ENCODE data around the gene ACAA1. TPM values are rescaled to one million over a fixed set of nuclear protein-coding genes. Genes with fewer than 3 reads are reported as not detected.

Gene ACAA1
- total RNA-seq, 1 experiment from 2014 or later: 44.3 TPM

DNA sequence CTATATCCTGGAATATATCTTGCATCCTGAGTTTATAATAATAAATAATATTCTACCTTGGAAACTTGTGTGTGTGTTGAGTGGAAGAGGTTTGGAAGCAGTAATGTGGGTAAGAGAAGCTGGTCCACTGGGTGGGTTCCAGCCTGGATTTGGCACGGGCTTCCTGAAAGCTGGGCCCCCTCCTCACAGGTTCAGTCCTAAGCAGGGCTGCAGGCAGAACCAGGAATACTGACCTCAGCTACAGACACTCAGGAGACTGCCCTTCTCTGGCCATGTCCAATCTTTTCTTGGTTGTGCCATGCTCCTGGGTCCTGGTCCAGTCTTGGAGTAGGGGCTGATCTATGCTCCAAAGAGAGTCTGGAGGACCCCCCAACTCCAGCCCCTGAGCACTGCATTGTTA, 6.0 kb upstream of the ACAA1 start:
- peaks cover 20 to 23% of the 10 kb centered on the region in 2 experiments for H3K4me1 Mint-ChIP-seq
- no peak overlapping the region for H2AK5ac ChIP-seq (ENCODE audit: insufficient read length, low read length)
- no peaks in the 10 kb centered on the region for H3K79me1 ChIP-seq (ENCODE audit: insufficient read depth, low read depth, low read length, poor library complexity, severe bottlenecking)
- no peaks in the 10 kb centered on the region for H3K27me3 ChIP-seq (ENCODE audit: insufficient read depth, low read length)
- DNase-seq: no peak
- H4K8ac ChIP-seq (replicated peaks; ENCODE audit: insufficient read length, low read depth, low read length): no peak overlapping the region
- no peak overlapping the region for H2BK20ac ChIP-seq (ENCODE audit: low read depth, low read length, poor library complexity, severe bottlenecking)
- no peak overlapping the region for H3K14ac ChIP-seq (ENCODE audit: insufficient read depth, low read length)
- no peak overlapping the region for H3K4me2 ChIP-seq (ENCODE audit: insufficient read depth, insufficient read length, low read length)
- no peak overlapping the region for H2BK15ac ChIP-seq (ENCODE audit: low read depth, low read length)
- no peaks in the 10 kb centered on the region for H3K79me2 ChIP-seq (ENCODE audit: insufficient read depth, low read length)
- H2BK12ac ChIP-seq (ENCODE audit: insufficient read length, low read depth, low read length): no peak overlapping the region
- no peak overlapping the region for H3K23ac ChIP-seq (ENCODE audit: insufficient read length, low read depth, low read length)
- H3K9me3 Mint-ChIP-seq: peaks cover 8 to 11% of the 10 kb centered on the region in 2 experiments; a peak in 4 of 5 replicates
- H3K27me3 Mint-ChIP-seq (ENCODE audit: low read depth): peaks cover 2% of the 10 kb centered on the region
- peaks cover 6% of the 10 kb centered on the region; the same call in 1 of the 2 replicates for H3K4me1 ChIP-seq (ENCODE audit: insufficient read depth, low read length)
- no peak overlapping the region for H3K4me3 Mint-ChIP-seq
- H4K91ac ChIP-seq (ENCODE audit: insufficient read length, low read depth, low read length): no peak overlapping the region
- no CpG with 5 or more reads among the region's 1 CpG for WGBS (ENCODE audit: extremely low coverage, insufficient read length, low lambda C conversion rate)
- no peak overlapping the region for H3K4ac ChIP-seq (ENCODE audit: low read depth, low read length)
- no peaks in the 10 kb centered on the region for H3K9me3 ChIP-seq (ENCODE audit: control insufficient read depth, low read depth, low read length)
- no peaks in the 10 kb centered on the region for H4K20me1 ChIP-seq (ENCODE audit: control insufficient read depth, insufficient read depth, insufficient read length)
- H2AFZ ChIP-seq (ENCODE audit: low read length): no peak overlapping the region
- peaks cover 16 to 29% (median 23%) of the 10 kb centered on the region in 3 experiments; a peak in 6 of 7 replicates for H3K36me3 Mint-ChIP-seq (ENCODE audit: insufficient read depth in 1 of 3, low read depth in 3 of 3)
- no peak overlapping the region for H3K9ac ChIP-seq (ENCODE audit: extremely low read depth, insufficient read length, low read length)
- H3K18ac ChIP-seq (ENCODE audit: insufficient read length, low read depth, low read length): no peak overlapping the region
- H3K27ac ChIP-seq (ENCODE audit: insufficient read length, low read depth, low read length): no peak overlapping the region
- no peak overlapping the region for H3T11ph ChIP-seq (ENCODE audit: low read length)
- no peak overlapping the region for H4K5ac ChIP-seq (ENCODE audit: insufficient read length, low read depth, low read length)
- TF ChIP-seq, protein P1, sequence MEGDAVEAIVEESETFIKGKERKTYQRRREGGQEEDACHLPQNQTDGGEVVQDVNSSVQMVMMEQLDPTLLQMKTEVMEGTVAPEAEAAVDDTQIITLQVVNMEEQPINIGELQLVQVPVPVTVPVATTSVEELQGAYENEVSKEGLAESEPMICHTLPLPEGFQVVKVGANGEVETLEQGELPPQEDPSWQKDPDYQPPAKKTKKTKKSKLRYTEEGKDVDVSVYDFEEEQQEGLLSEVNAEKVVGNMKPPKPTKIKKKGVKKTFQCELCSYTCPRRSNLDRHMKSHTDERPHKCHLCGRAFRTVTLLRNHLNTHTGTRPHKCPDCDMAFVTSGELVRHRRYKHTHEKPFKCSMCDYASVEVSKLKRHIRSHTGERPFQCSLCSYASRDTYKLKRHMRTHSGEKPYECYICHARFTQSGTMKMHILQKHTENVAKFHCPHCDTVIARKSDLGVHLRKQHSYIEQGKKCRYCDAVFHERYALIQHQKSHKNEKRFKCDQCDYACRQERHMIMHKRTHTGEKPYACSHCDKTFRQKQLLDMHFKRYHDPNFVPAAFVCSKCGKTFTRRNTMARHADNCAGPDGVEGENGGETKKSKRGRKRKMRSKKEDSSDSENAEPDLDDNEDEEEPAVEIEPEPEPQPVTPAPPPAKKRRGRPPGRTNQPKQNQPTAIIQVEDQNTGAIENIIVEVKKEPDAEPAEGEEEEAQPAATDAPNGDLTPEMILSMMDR (conservative IDR thresholded peaks at IDR 0.05): no peak
- no peak overlapping the region for H3K27ac Mint-ChIP-seq
- H3K23me2 ChIP-seq (ENCODE audit: insufficient read length, low read depth, low read length, poor library complexity, severe bottlenecking): peaks cover 11% of the 10 kb centered on the region
- no peak overlapping the region for H2BK5ac ChIP-seq (ENCODE audit: insufficient read length, low read length)
- no peak overlapping the region for H2BK120ac ChIP-seq (ENCODE audit: low read depth, low read length, poor library complexity, severe bottlenecking)
- H3K56ac ChIP-seq (ENCODE audit: insufficient read length, low read depth, low read length): no peak overlapping the region
